NCI-H2081 (cell line): ENCODE results near the gene DEPDC7.
A peak's percentile ranks its signal among the peaks of the same experiment; 100 is the strongest.
"Not testable (repeated sequence)": the region's sequence is repeated elsewhere in the genome, so short reads cannot be mapped to it uniquely, and the experiment has no call there.

Experiments
- DNase-seq, 2 experiments: peaks; one replicate each; lab custom pipeline; 2025; lab: John Stamatoyannopoulos, UW

The DEPDC7 gene

GRCh38 chr11:33015621-33016551 is at the start of gene DEPDC7:
Gene DEPDC7 (plus strand): TSS chr11:33015878. CDS start chr11:33015956, 78 bp downstream.
- peak; percentile 93 to 95 for DNase-seq

- DNase-seq = no peak
These were observed 47.1 kb upstream of the DEPDC7 start for GRCh38 chr11:32968541-32968940.

GRCh38 chr11:32972233-32972632 is 43.4 kb upstream of the DEPDC7 start:
- not testable (repeated sequence) for DNase-seq

- no peak for DNase-seq
These were observed 42.9 kb upstream of the DEPDC7 start for GRCh38 chr11:32972781-32973180.

- no peak for DNase-seq
These were observed 33.1 kb upstream of the DEPDC7 start for GRCh38 chr11:32982626-32983025.

- DNase-seq = no peak
These were observed 32.2 kb upstream of the DEPDC7 start for GRCh38 chr11:32983506-32983905.

- DNase-seq = no peak
These were observed 30.1 kb upstream of the DEPDC7 start for GRCh38 chr11:32985600-32985999.

- DNase-seq = no peak
These were observed 27.8 kb upstream of the DEPDC7 start for GRCh38 chr11:32987851-32988250.

GRCh38 chr11:32990481-32990880 is 25.2 kb upstream of the DEPDC7 start:
- DNase-seq = no peak

- DNase-seq = no peak
These were observed 24.3 kb upstream of the DEPDC7 start for GRCh38 chr11:32991427-32991826.

GRCh38 chr11:32991898-32992297 is 23.8 kb upstream of the DEPDC7 start:
- DNase-seq = no peak

GRCh38 chr11:33000181-33000580 is 15.5 kb upstream of the DEPDC7 start:
- DNase-seq = no peak

- no peak for DNase-seq
These were observed 14.4 kb upstream of the DEPDC7 start for GRCh38 chr11:33001281-33001680.

GRCh38 chr11:33001751-33002542 is 13.7 kb upstream of the DEPDC7 start:
- DNase-seq = no peak

GRCh38 chr11:33005175-33005574 is 10.5 kb upstream of the DEPDC7 start:
- no peak for DNase-seq

GRCh38 chr11:33006010-33006409 is 9.7 kb upstream of the DEPDC7 start:
- no peak for DNase-seq

- DNase-seq = no peak
These were observed 1.9 kb upstream of the DEPDC7 start for GRCh38 chr11:33013755-33014154.

GRCh38 chr11:33016654-33017053 is 976 bp downstream of the DEPDC7 start:
- DNase-seq = no peak

GRCh38 chr11:33017478-33017877 is 1.8 kb downstream of the DEPDC7 start:
- DNase-seq = no peak

- DNase-seq = no peak
These were observed 2.3 kb downstream of the DEPDC7 start for GRCh38 chr11:33017965-33018364.

- DNase-seq = no peak
These were observed 3.2 kb downstream of the DEPDC7 start for GRCh38 chr11:33018840-33019239.

- no peak for DNase-seq
These were observed 5.8 kb downstream of the DEPDC7 start for GRCh38 chr11:33021501-33021900.

- DNase-seq = no peak
These were observed 6.3 kb downstream of the DEPDC7 start for GRCh38 chr11:33021937-33022336.
